ENCODE measurements around the gene KCNJ5.

- TF ChIP-seq CTCF (IDR thresholded peaks at IDR 0.05) (no peak), POLR2AphosphoS5 (IDR thresholded peaks at IDR 0.05) (no peak), POLR2A (IDR thresholded peaks at IDR 0.05) (no peak)
Observed at GRCh38 chr11:128911239-128911638, 20.1 kb downstream of the KCNJ5 start.

Data from breast epithelium (tissue), 3 donors.